Jurkat, Clone E6-1 (cell line): ENCODE data around the gene FASTKD3. TPM values are rescaled to one million over a fixed set of nuclear protein-coding genes. Genes with fewer than 3 reads are reported as not detected.
"Not testable (repeated sequence)": the region's sequence is repeated elsewhere in the genome, so short reads cannot be mapped to it uniquely, and the experiment has no call there.

Experiments
- DNase-seq: peaks from one replicate; pipeline ENCODE4 v3.0.0-alpha.2; 2011; ENCODE audit warnings: low read depth, low spot score
- H3K4me3 ChIP-seq: 2 replicates; pipeline ENCODE4 v1.5.1; 2011; ENCODE audit warnings: mild to moderate bottlenecking, low read length, control low read depth, moderate library complexity
- polyA plus RNA-seq: library from polyadenylated mRNA; unstranded; fragments of >200 nt; gene quantifications from one replicate; pipeline ENCODE4 v1.2.1, GENCODE V29; 2012; ENCODE audit warnings: missing spikeins; ENCODE audit not compliant: insufficient read length, insufficient read depth

FASTKD3 gene
- 33.7 TPM for polyA plus RNA-seq

- H3K4me3 ChIP-seq, result peak within 1 kb of the TSS; percentile 93
- peak; percentile 89 for DNase-seq
These were observed at the start of gene FASTKD3, which contains the start of gene MTRR for GRCh38 chr5:7868773-7869473. FASTKD3 (minus strand) TSS chr5:7869031; CDS start chr5:7868083, 948 bp downstream. MTRR (plus strand) TSS chr5:7869148; CDS start chr5:7870795, 1,647 bp downstream.

GRCh38 chr5:7917130-7918123, 48.6 kb upstream of the FASTKD3 start:
- no peak for DNase-seq
- H3K4me3 ChIP-seq, result no peak overlapping the region

- DNase-seq, result no peak
- H3K4me3 ChIP-seq, result no peak overlapping the region
These were observed 47.5 kb upstream of the FASTKD3 start for GRCh38 chr5:7916171-7916804.

GRCh38 chr5:7911429-7911771, 42.6 kb upstream of the FASTKD3 start:
- not testable (repeated sequence) for DNase-seq

GRCh38 chr5:7910738-7911428, 42.1 kb upstream of the FASTKD3 start:
- DNase-seq, result no peak

More at GRCh38 chr5:7911429-7911771, 42.6 kb upstream of the FASTKD3 start:
- not testable (repeated sequence) for H3K4me3 ChIP-seq

GRCh38 chr5:7908317-7908716, 39.5 kb upstream of the FASTKD3 start:
- no peak overlapping the region for H3K4me3 ChIP-seq
- DNase-seq, result no peak

More at GRCh38 chr5:7910738-7911428, 42.1 kb upstream of the FASTKD3 start:
- no peak overlapping the region for H3K4me3 ChIP-seq

GRCh38 chr5:7907612-7908011, 38.8 kb upstream of the FASTKD3 start:
- H3K4me3 ChIP-seq, result no peak overlapping the region
- no peak for DNase-seq

GRCh38 chr5:7904170-7904569, 35.3 kb upstream of the FASTKD3 start:
- no peak for DNase-seq
- H3K4me3 ChIP-seq, result no peak overlapping the region

GRCh38 chr5:7902666-7903625, 34.1 kb upstream of the FASTKD3 start:
- no peak overlapping the region for H3K4me3 ChIP-seq
- DNase-seq, result no peak

- no peak overlapping the region for H3K4me3 ChIP-seq
- no peak for DNase-seq
These were observed 33.4 kb upstream of the FASTKD3 start for GRCh38 chr5:7902201-7902600.

- no peak overlapping the region for H3K4me3 ChIP-seq
- DNase-seq, result no peak
These were observed 28.3 kb upstream of the FASTKD3 start for GRCh38 chr5:7897014-7897600.

GRCh38 chr5:7894860-7895259, 26.0 kb upstream of the FASTKD3 start:
- no peak overlapping the region for H3K4me3 ChIP-seq
- DNase-seq, result no peak

GRCh38 chr5:7894439-7894838, 25.6 kb upstream of the FASTKD3 start:
- H3K4me3 ChIP-seq, result no peak overlapping the region
- DNase-seq, result no peak

- no peak for DNase-seq
- H3K4me3 ChIP-seq, result no peak overlapping the region
These were observed 20.1 kb upstream of the FASTKD3 start for GRCh38 chr5:7888901-7889300.

GRCh38 chr5:7886849-7887475, 18.1 kb upstream of the FASTKD3 start:
- no peak overlapping the region for H3K4me3 ChIP-seq
- DNase-seq, result no peak

GRCh38 chr5:7884491-7885267, 15.8 kb upstream of the FASTKD3 start:
- DNase-seq, result no peak
- H3K4me3 ChIP-seq, result no peak overlapping the region
